NCI-H2196 (cell line): Measurements from ENCODE around the gene LENG8.

Experiments
- DNase-seq: peaks from one replicate; lab custom pipeline; 2025; ENCODE audit not compliant: unreplicated experiment; lab: John Stamatoyannopoulos, UW

The LENG8 gene

GRCh38 chr19:54422136-54422535 lies 26.9 kb upstream of the LENG8 start:
- DNase-seq: no peak

GRCh38 chr19:54424201-54424600 lies 24.8 kb upstream of the LENG8 start:
- no peak for DNase-seq

GRCh38 chr19:54424660-54425381 lies 24.2 kb upstream of the LENG8 start:
- no peak for DNase-seq

GRCh38 chr19:54425382-54425723 lies 23.6 kb upstream of the LENG8 start:
- DNase-seq: no peak

GRCh38 chr19:54426291-54426931 lies 22.6 kb upstream of the LENG8 start:
- DNase-seq: no peak

- no peak for DNase-seq
These were observed 21.4 kb upstream of the LENG8 start for GRCh38 chr19:54427586-54427985.

GRCh38 chr19:54428323-54429175 lies 20.4 kb upstream of the LENG8 start:
- no peak for DNase-seq

- no peak for DNase-seq
These were observed 19.9 kb upstream of the LENG8 start for GRCh38 chr19:54429176-54429495.

- no peak for DNase-seq
These were observed 19.3 kb upstream of the LENG8 start for GRCh38 chr19:54429545-54430227.

- peak; percentile 20 for DNase-seq
These were observed 18.4 kb upstream of the LENG8 start for GRCh38 chr19:54430306-54431254.

GRCh38 chr19:54431255-54431838 lies 17.7 kb upstream of the LENG8 start:
- peak; percentile 89 for DNase-seq

- peak; percentile 20 for DNase-seq
These were observed 16.8 kb upstream of the LENG8 start for GRCh38 chr19:54432144-54432738.

GRCh38 chr19:54433697-54434096 lies 15.3 kb upstream of the LENG8 start:
- DNase-seq: no peak

GRCh38 chr19:54434112-54434872 lies 14.7 kb upstream of the LENG8 start:
- no peak for DNase-seq

GRCh38 chr19:54434873-54435214 lies 14.2 kb upstream of the LENG8 start:
- no peak for DNase-seq

GRCh38 chr19:54435551-54436016 lies 13.4 kb upstream of the LENG8 start:
- no peak for DNase-seq

GRCh38 chr19:54436031-54436523 lies 12.9 kb upstream of the LENG8 start:
- DNase-seq: no peak

GRCh38 chr19:54436628-54437252 lies 12.3 kb upstream of the LENG8 start:
- DNase-seq: no peak
